ENCODE data around the gene CCNE1.

The CCNE1 gene

GRCh38 chr19:29841559-29842367 lies 30.0 kb downstream of the CCNE1 start:
- in situ Hi-C loops (cut with HindIII; ENCODE audit: low sequenced_read_pairs) = loop anchor here (25.0 kb wide), 1 partner anchor 104 kb away; no protein-coding TSS in a partner anchor

- in situ Hi-C loops (cut with HindIII; ENCODE audit: low sequenced_read_pairs) = loop anchor here (25.0 kb wide), 1 partner anchor 105 kb away; no protein-coding TSS in a partner anchor
These were observed 30.8 kb downstream of the CCNE1 start for GRCh38 chr19:29842471-29843179.

GRCh38 chr19:29843180-29844051 lies 31.6 kb downstream of the CCNE1 start:
- in situ Hi-C loops (cut with HindIII; ENCODE audit: low sequenced_read_pairs) = loop anchor here (25.0 kb wide), 1 partner anchor 106 kb away; no protein-coding TSS in a partner anchor

- in situ Hi-C loops (cut with HindIII; ENCODE audit: low sequenced_read_pairs) = loop anchor here (25.0 kb wide), 1 partner anchor 108 kb away; no protein-coding TSS in a partner anchor
These were observed 33.2 kb downstream of the CCNE1 start for GRCh38 chr19:29844891-29845573.

GRCh38 chr19:29845574-29846176 lies 33.9 kb downstream of the CCNE1 start:
- in situ Hi-C loops (cut with HindIII; ENCODE audit: low sequenced_read_pairs) = loop anchor here (25.0 kb wide), 1 partner anchor 108 kb away; no protein-coding TSS in a partner anchor

GRCh38 chr19:29849208-29849607 lies 37.4 kb downstream of the CCNE1 start:
- in situ Hi-C loops (cut with HindIII; ENCODE audit: low sequenced_read_pairs) = loop anchor here (25.0 kb wide), 1 partner anchor 112 kb away; no protein-coding TSS in a partner anchor

- in situ Hi-C loops (cut with HindIII; ENCODE audit: low sequenced_read_pairs) = no loop called here
These were observed 38.7 kb downstream of the CCNE1 start for GRCh38 chr19:29850482-29850881.

GRCh38 chr19:29851769-29852521 lies 40.2 kb downstream of the CCNE1 start:
- in situ Hi-C loops (cut with HindIII; ENCODE audit: low sequenced_read_pairs) = no loop called here

GRCh38 chr19:29854033-29854432 lies 42.2 kb downstream of the CCNE1 start:
- in situ Hi-C loops (cut with HindIII; ENCODE audit: low sequenced_read_pairs) = no loop called here

- in situ Hi-C loops (cut with HindIII; ENCODE audit: low sequenced_read_pairs) = no loop called here
These were observed 43.3 kb downstream of the CCNE1 start for GRCh38 chr19:29855087-29855486.

- in situ Hi-C loops (cut with HindIII; ENCODE audit: low sequenced_read_pairs) = no loop called here
These were observed 44.1 kb downstream of the CCNE1 start for GRCh38 chr19:29855741-29856500.

- in situ Hi-C loops (cut with HindIII; ENCODE audit: low sequenced_read_pairs) = no loop called here
These were observed 46.3 kb downstream of the CCNE1 start for GRCh38 chr19:29858000-29858596.

GRCh38 chr19:29858621-29859020 lies 46.8 kb downstream of the CCNE1 start:
- in situ Hi-C loops (cut with HindIII; ENCODE audit: low sequenced_read_pairs) = no loop called here

GRCh38 chr19:29860492-29860891 lies 48.7 kb downstream of the CCNE1 start:
- in situ Hi-C loops (cut with HindIII; ENCODE audit: low sequenced_read_pairs) = no loop called here

GRCh38 chr19:29861574-29861973 lies 49.8 kb downstream of the CCNE1 start:
- in situ Hi-C loops (cut with HindIII; ENCODE audit: low sequenced_read_pairs) = no loop called here

GRCh38 chr19:29866011-29866410 lies 54.2 kb downstream of the CCNE1 start:
- in situ Hi-C loops (cut with HindIII; ENCODE audit: low sequenced_read_pairs) = no loop called here

GRCh38 chr19:29867984-29868383 lies 56.2 kb downstream of the CCNE1 start:
- in situ Hi-C loops (cut with HindIII; ENCODE audit: low sequenced_read_pairs) = no loop called here

GRCh38 chr19:29871143-29871542 lies 59.4 kb downstream of the CCNE1 start:
- in situ Hi-C loops (cut with HindIII; ENCODE audit: low sequenced_read_pairs) = no loop called here

Measured in DLD1 (cell line).